Neutrophil (primary cell): ENCODE measurements around the gene GLG1.

Experiments
- H3K27ac ChIP-seq: fragments of 200-600 bp; sonication (generic); 2 replicates; pipeline ENCODE4 v1.5.1; 2016; ENCODE audit warnings: mild to moderate bottlenecking, moderate library complexity
- H3K27me3 ChIP-seq: fragments of 200-600 bp; sonication (generic); 2 replicates; pipeline ENCODE4 v1.6.0; 2016; ENCODE audit warnings: mild to moderate bottlenecking
- H3K36me3 ChIP-seq: fragments of 200-600 bp; sonication (generic); 2 replicates; pipeline ENCODE4 v1.5.1; 2017
- H3K4me1 ChIP-seq, 2 experiments: fragments of 200-600 bp in 1 of 2; sonication (generic) in 1 of 2; 1 replicate in 1 of 2; 2 replicates in 1 of 2; pipeline versions ENCODE4 v1.5.1 to v1.6.1; 2013 to 2016; ENCODE audit warnings: low read depth in 1 of 2, low read length in 1 of 2, mild to moderate bottlenecking in 1 of 2, moderate library complexity in 1 of 2; ENCODE audit not compliant: control insufficient read depth in 1 of 2, insufficient read depth in 1 of 2
- H3K4me3 ChIP-seq, 2 experiments: fragments of 200-600 bp in 1 of 2; sonication (generic) in 1 of 2; 1 replicate in 1 of 2; 2 replicates in 1 of 2; pipeline ENCODE4 v1.5.1; 2013 to 2016; ENCODE audit warnings: low read depth in 1 of 2, low read length in 1 of 2, mild to moderate bottlenecking in 1 of 2, moderate library complexity in 1 of 2
- H3K9me3 ChIP-seq: fragments of 200-600 bp; sonication (generic); 2 replicates; pipeline ENCODE4 v1.5.1; 2016
- CTCF ChIP-seq: fragments of 200-600 bp; sonication (generic); IDR thresholded peaks from 2 replicates; pipeline ENCODE4 v1.5.1; 2016; ENCODE audit warnings: antibody characterized with exemption

Gene GLG1

GRCh38 chr16:74607962-74608356, 1.0 kb upstream of the GLG1 start:
- no peak overlapping the region for H3K27ac ChIP-seq
- no peaks in the 10 kb centered on the region for H3K9me3 ChIP-seq
- no peaks in the 10 kb centered on the region for H3K36me3 ChIP-seq
- TF ChIP-seq CTCF, result no peak
- H3K27me3 ChIP-seq, result peaks cover 8% of the 10 kb centered on the region
- H3K4me1 ChIP-seq, result peaks cover 24 to 25% of the 10 kb centered on the region in 2 experiments
- H3K4me3 ChIP-seq, result no peak overlapping the region

GRCh38 chr16:74607310-74607961, 522 bp upstream of the GLG1 start:
- no peaks in the 10 kb centered on the region for H3K36me3 ChIP-seq
- H3K9me3 ChIP-seq, result no peaks in the 10 kb centered on the region
- H3K4me1 ChIP-seq, result peaks cover 24 to 25% of the 10 kb centered on the region in 2 experiments
- TF ChIP-seq CTCF, result no peak
- peak overlapping the region; percentile 94 for H3K27ac ChIP-seq
- H3K27me3 ChIP-seq, result peaks cover 8% of the 10 kb centered on the region
- H3K4me3 ChIP-seq, result peak overlapping the region; percentile 82 to 84

GRCh38 chr16:74605746-74606520, 981 bp downstream of the GLG1 start:
- peak overlapping the region; percentile 82 to 84 for H3K4me3 ChIP-seq
- H3K36me3 ChIP-seq, result no peaks in the 10 kb centered on the region
- H3K4me1 ChIP-seq, result peaks cover 31 to 34% of the 10 kb centered on the region in 2 experiments
- peak overlapping the region; percentile 94 for H3K27ac ChIP-seq
- H3K9me3 ChIP-seq, result no peaks in the 10 kb centered on the region
- H3K27me3 ChIP-seq, result peaks cover 8% of the 10 kb centered on the region
- no peak for TF ChIP-seq CTCF

- peak overlapping the region; percentile 94 for H3K27ac ChIP-seq
- peak overlapping the region; percentile 82 to 84 for H3K4me3 ChIP-seq
- peaks cover 33 to 37% of the 10 kb centered on the region in 2 experiments for H3K4me1 ChIP-seq
Measured at GRCh38 chr16:74605332-74605731, 1.6 kb downstream of the GLG1 start.

GRCh38 chr16:74603848-74604247, 3.1 kb downstream of the GLG1 start:
- TF ChIP-seq CTCF, result no peak
- H3K9me3 ChIP-seq, result no peaks in the 10 kb centered on the region
- H3K27me3 ChIP-seq, result peaks cover 3% of the 10 kb centered on the region
- H3K4me1 ChIP-seq, result peaks cover 33 to 37% of the 10 kb centered on the region in 2 experiments
- no peak overlapping the region for H3K27ac ChIP-seq
- H3K36me3 ChIP-seq, result no peaks in the 10 kb centered on the region
- no peak overlapping the region for H3K4me3 ChIP-seq

More at GRCh38 chr16:74605332-74605731, 1.6 kb downstream of the GLG1 start:
- H3K27me3 ChIP-seq, result peaks cover 8% of the 10 kb centered on the region
- H3K9me3 ChIP-seq, result no peaks in the 10 kb centered on the region
- H3K36me3 ChIP-seq, result no peaks in the 10 kb centered on the region
- TF ChIP-seq CTCF, result no peak
